SK-N-SH (cell line): ENCODE results near the gene PCNT.

Source experiments
- CTCF ChIP-seq: fragments of 200-600 bp; sonication (generic); IDR thresholded peaks from 2 replicates; pipeline ENCODE4 v1.6.1; 2017; ENCODE audit warnings: antibody characterized with exemption, mild to moderate bottlenecking, moderate library complexity
- GABPA ChIP-seq: IDR thresholded peaks from 2 replicates; pipeline ENCODE4 v1.4.0; 2012; ENCODE audit warnings: low read depth, mild to moderate bottlenecking

DNA sequence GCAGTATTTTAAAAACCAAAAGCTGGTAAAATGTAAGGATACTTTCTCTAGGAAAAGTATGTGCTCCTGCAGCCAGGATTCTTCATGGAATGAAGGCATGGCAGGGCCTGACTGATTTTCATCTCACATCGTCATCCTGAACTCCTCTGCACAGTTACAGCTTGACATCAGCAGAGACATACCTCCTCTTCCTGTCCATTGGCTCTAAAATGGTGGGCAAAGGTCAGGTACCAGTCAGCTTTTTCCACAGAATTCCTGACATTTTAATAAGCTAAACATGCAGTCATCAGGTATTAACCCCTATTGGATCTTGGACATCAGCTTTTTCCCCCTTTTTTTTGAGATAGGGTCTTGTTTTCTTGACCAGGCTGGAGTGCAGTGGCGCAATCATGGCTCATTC is 5.8 kb downstream of the PCNT start:
- TF ChIP-seq CTCF (no peak), GABPA (no peak)
